GM18508 (cell line): ENCODE data around the gene GAS7.

Source experiments
- ATAC-seq: cut with Tn5 transposase; IDR thresholded peaks from one replicate; pipeline ENCODE4 v1.9.1; 2021; ENCODE audit warnings: moderate number of reproducible peaks; ENCODE audit not compliant: insufficient read depth, unreplicated experiment

GAS7 gene

GRCh38 chr17:9875441-9875840, 323.0 kb downstream of the GAS7 start:
- no peak for ATAC-seq

GRCh38 chr17:9874722-9875121, 323.7 kb downstream of the GAS7 start:
- ATAC-seq, result no peak

DNA sequence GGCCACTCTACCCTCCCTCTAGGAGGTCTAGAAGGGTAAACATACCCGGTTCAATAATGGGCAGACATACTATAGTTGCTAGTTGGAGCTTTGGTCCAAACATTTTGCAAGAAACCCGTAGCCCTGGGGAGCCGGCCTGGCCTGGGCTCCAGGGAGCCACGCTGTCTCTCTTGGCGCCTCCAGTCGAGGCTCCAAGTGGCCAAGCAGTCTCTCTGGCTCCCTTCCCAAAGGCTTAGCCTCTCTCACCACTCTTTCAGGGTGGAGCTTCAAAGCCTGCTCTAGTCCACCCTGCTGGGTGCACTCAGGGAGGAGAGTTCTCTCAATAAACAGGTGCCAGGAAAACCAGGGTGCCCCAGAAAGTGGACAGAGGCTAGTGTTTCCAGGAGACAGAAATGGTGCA, 325.6 kb downstream of the GAS7 start:
- ATAC-seq, result no peak

DNA sequence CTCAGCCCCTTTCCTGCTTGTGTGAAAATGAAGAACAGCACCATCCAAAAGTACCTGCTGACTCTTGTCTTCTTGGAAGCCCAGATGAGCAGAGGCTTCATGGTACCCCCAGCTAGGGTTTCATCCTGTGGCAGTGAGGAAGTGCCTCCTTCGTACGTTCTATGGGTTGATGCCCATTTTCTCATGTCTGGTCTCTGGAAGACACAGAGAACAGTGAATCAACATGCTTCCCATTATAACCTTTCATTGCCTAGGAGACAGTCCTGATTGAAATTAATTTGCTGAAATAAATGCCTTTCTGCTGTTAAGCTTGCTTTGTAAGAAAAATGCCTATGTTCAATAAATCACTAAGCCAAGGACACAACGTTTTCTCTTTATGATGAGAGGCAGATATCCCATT, 329.9 kb downstream of the GAS7 start:
- no peak for ATAC-seq

DNA sequence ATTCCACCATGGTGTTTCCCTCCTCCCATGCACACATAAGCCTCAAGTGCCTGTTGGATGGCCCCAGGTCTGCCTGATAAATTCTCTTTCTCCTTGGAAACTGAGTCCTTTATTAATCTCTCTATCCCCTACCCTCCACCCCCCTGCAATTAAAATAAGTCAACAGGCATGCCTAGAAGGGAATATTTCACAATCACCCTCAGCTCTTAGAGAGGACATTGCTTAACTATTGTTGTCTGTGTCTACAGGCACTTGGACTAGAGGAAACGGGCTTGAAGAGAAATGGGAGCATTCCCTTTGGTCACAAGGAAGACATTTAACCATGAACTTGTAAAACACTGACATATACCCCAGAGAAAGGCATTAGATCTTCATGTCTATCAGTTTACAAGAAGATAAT, 332.8 kb downstream of the GAS7 start:
- no peak for ATAC-seq

DNA sequence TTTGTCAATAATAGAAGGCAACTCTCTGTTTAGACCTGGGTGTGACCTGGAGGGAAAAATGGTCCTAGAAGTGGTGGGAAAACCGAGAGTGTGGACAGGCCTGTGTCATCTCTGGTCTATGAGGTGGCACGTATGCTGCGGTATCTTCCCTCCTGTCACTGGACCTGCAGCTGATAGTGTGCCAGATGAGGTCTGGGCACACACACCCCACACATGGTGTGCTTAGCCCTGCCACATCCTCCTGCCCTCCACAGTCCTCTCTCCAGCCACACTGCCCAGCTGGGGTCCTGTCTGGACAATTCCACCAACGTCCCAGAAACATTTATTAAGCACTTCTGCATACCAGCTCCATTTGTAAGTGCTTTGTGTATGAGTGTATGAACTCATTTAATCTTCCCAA, 335.5 kb downstream of the GAS7 start:
- ATAC-seq, result no peak

DNA sequence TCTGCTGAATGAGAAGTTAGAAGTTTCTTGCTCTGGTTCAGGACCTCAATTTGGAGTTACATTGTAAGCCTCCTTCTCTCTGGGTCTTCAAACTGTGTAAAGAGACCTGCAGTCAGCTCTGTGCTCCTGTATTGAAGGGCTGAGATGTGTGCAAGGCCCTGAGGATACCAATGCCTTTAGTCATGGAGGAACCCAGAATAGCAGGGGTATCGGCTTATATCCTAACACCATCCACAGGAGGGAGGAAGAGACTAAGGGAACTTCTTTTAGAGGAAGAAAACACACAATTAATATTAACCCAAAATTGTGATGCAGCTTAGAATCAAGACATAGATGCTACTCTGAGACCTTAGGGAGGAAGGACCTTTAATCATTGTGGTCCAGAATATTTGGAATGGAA, 336.2 kb downstream of the GAS7 start:
- ATAC-seq, result no peak

GRCh38 chr17:9860851-9861250, 337.6 kb downstream of the GAS7 start:
- ATAC-seq, result no peak
